GM20431 (cell line): ENCODE measurements around the gene ILRUN.
"Not testable (repeated sequence)": the region's sequence is repeated elsewhere in the genome, so short reads cannot be mapped to it uniquely, and the experiment has no call there.

Source experiments
- in situ Hi-C: fragments of 300-500 bp; cut with MseI, MboI; formaldehyde crosslinking; loops from one replicate; pipeline ENCODE4 v1.15.0; 2020; ENCODE audit warnings: low sequenced_read_pairs; ENCODE audit not compliant: unreplicated experiment

ILRUN gene

GRCh38 chr6:34667481-34668238 lies 28.9 kb downstream of the ILRUN start:
- in situ Hi-C loops, result no loop called here

GRCh38 chr6:34665019-34665418 lies 31.5 kb downstream of the ILRUN start:
- in situ Hi-C loops, result no loop called here

- in situ Hi-C loops, result no loop called here
These were observed 32.2 kb downstream of the ILRUN start for GRCh38 chr6:34664256-34664971.

- in situ Hi-C loops, result no loop called here
These were observed 32.7 kb downstream of the ILRUN start for GRCh38 chr6:34663831-34664255.

GRCh38 chr6:34663371-34663770 lies 33.2 kb downstream of the ILRUN start:
- in situ Hi-C loops, result no loop called here

DNA sequence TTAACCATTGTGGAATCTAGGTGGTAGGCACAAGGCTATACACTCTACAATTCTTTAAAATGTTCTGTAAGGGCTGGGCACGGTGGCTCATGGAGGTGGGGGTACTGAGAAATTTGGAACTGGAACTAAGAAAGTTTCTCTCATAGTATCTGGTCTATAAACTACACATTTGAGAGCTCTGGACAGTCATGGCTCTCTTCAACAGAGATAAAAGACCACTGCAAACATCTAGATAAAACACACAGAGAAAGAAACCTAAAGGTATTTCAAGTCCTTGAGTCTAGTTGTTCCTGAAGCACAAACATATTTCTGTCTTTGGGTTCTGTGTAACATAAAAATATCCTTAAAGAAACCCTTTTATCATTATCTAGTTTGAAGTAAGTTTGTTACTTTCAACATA lies 35.2 kb downstream of the ILRUN start:
- in situ Hi-C loops, result no loop called here

DNA sequence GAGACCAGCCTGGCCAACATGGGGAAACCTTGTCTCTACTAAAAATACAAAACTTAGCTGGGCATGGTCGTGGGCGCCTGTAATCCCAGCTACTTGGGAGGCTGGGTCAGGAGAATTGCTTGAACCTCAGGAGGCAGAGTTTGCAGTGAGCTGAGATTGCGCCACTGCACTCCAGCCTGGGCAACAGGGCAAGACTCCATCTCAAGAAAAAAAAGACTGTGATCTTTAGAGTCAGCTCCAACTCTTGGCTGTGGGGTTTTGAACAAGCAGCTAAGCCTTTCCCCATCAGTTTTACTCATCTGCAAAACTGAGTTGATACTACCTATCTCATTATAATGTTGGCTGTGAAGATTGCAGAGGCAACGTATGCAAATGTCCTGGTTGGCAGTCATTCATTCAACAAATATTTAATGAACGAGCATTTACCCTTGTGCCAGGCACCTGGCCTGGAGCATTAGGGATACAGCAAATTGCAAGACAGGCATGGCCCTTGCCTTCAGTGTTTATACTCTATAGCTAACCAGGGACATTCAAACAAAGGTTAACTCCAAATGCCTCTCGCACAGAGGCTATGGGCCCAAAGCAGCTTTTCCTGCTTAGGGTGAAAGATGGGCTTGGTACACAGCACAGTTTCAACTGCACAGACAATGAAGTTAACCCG lies 37.8 kb downstream of the ILRUN start:
- in situ Hi-C loops, result no loop called here

DNA sequence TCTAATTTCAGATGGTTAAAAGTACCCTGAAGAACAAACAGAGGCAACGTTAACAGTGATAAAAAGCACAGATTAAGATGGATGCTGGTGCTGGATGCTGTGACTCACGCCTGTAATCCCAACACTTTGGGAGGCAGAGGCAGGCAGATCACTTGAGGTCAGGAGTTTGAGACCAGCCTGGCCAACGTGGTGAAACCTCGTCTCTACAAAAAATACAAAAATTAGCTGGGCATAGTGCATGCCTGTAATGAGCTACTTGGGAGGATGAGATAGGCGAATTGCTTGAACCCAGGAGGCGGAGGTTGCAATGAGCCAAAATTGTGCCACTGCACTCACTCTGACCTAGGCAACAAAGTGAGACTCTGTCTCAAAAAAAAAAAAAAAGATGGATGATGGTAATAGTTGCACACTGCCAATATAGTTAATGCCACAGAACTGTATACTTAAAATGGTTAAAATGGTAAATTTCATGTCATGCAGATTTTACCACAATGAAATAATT lies 38.5 kb downstream of the ILRUN start:
- in situ Hi-C loops, result not testable (repeated sequence)

DNA sequence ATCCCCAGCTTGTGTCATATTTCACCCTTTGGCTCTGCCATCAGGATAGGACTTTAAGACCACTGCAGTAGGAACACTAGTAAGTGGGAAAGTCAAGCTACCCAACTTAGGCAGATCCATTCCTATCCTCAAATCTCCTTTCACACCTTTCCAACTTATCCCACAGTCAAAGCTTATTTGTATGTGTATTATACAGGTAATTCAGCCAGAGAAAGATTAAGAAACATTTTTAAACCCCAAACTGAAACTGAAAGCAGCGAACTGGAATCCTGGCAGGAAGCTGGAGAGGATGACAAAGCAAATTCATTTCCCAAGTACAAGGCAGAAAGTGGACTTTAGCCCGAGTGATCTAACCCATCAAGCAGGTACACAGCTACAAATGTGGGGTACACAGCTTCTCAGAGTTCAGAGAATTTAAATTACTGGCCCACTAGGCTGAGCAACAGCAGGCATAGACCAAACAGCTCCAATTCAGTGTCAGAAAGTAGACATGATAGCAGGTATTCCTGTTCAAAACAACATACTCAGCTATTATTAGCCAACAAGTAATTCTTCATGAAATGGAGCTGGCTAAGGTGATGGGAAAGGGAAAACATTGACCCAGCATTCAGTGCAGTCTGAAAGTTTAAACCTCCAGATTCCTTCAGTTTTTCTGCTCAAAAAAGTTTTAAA lies 39.1 kb downstream of the ILRUN start:
- in situ Hi-C loops, result no loop called here

- in situ Hi-C loops, result no loop called here
These were observed 39.6 kb downstream of the ILRUN start for GRCh38 chr6:34657037-34657306.

DNA sequence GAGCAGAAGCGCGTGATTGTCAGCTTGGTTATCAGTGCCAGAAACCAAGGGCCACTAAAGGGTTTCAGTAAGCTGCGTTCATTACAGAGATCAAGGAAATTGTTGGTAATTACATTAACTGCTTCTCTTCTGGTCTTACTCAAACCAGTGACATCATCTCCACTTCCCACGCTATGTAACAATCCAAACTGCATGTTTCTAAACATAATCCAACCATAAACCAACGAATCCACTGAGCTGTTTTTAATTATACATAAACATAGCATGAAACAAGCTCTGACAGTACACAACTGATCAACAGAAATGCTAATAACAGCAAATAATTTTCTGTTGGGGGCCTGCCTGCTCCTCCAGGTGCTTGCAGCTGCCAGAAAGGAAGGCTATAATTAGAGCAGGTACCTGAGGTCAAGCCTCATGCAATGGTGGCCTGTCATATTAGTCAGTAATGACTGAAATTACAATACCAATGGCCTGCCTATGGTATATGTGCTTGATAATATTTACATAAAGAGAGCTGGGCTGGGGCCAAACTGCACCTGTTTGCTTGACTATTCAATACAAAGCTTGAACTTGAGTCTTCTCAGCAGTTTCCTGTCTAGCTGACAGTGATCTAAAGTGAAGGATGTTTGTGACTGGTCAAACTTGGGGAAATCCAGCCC lies 40.1 kb downstream of the ILRUN start:
- in situ Hi-C loops, result no loop called here

GRCh38 chr6:34655876-34656377 lies 40.6 kb downstream of the ILRUN start:
- in situ Hi-C loops, result not testable (repeated sequence)

- in situ Hi-C loops, result no loop called here
These were observed 42.4 kb downstream of the ILRUN start for GRCh38 chr6:34654061-34654710.

- in situ Hi-C loops, result no loop called here
These were observed 44.3 kb downstream of the ILRUN start for GRCh38 chr6:34652263-34652662.

GRCh38 chr6:34650823-34651222 lies 45.7 kb downstream of the ILRUN start:
- in situ Hi-C loops, result no loop called here

GRCh38 chr6:34650232-34650631 lies 46.3 kb downstream of the ILRUN start:
- in situ Hi-C loops, result not testable (repeated sequence)

- in situ Hi-C loops, result no loop called here
These were observed 47.8 kb downstream of the ILRUN start for GRCh38 chr6:34648806-34649205.
